ENCODE data around the gene MEGF6. TPM values are rescaled to one million over a fixed set of nuclear protein-coding genes. Genes with fewer than 3 reads are reported as not detected.
A peak's percentile ranks its signal among the peaks of the same experiment; 100 is the strongest.

The MEGF6 gene
- total RNA-seq, 2 experiments from 2014 or later = 2.0 to 2.5 TPM

DNA sequence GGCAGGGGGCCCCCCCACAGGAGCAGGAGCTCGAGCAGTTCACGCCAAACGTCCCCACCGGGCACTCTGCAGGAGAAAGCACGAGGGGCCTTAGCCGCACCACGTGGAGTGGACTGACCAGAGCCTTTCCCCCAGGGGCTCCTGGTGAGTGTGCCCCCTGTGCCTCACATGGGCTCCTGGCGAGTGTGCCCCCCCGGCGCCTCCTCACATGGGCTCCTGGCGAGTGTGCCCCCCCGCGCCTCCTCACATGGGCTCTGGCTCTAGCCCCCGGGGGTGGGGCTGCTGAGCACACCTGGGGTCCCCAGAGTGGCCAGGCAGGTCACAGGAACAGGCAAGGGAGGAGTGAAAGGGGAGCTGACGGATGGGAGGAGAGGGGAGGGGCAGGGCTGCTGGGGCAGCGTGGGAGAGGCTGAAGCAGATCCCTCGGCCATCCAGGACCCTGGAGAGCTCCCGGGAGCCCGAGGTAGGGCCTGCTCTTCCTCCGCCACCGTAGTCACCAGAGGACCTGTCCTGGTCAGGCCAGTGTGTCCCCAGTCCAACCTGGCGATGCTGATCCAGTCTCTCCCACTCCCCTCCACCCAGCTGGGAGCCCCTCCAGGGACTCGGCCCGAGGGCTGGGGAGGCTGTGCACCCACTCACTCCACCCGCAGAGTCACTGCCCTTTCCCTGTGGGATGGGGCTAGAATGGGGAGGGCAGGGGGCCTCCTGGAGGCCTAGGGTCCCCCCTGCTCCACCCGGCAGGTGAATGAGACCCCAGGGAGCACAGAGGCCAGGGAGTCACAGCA lies 109.3 kb downstream of the MEGF6 start:
- Mint-ChIP-seq H3K4me1 (ENCODE audit: low read depth) (no peaks in the 10 kb centered on the region), H3K36me3 (ENCODE audit: low read depth) (no peaks in the 10 kb centered on the region), H3K27me3 (no peaks in the 10 kb centered on the region), H3K27ac (no peak overlapping the region), H3K9me3 (no peaks in the 10 kb centered on the region), H3K4me3 (no peak overlapping the region)
- intact Hi-C loops (cut with micrococcal nuclease) = no loop called here
- POLR2A ChIA-PET = no interaction called here
- peak; percentile 49 for ATAC-seq
- CTCF ChIA-PET = interaction anchor here (2.2 kb wide), 1 partner anchor 11 kb away, joined by 6 read pairs; no protein-coding TSS in a partner anchor
- DNase-seq = peak; percentile 27
- TF ChIP-seq, protein P1, sequence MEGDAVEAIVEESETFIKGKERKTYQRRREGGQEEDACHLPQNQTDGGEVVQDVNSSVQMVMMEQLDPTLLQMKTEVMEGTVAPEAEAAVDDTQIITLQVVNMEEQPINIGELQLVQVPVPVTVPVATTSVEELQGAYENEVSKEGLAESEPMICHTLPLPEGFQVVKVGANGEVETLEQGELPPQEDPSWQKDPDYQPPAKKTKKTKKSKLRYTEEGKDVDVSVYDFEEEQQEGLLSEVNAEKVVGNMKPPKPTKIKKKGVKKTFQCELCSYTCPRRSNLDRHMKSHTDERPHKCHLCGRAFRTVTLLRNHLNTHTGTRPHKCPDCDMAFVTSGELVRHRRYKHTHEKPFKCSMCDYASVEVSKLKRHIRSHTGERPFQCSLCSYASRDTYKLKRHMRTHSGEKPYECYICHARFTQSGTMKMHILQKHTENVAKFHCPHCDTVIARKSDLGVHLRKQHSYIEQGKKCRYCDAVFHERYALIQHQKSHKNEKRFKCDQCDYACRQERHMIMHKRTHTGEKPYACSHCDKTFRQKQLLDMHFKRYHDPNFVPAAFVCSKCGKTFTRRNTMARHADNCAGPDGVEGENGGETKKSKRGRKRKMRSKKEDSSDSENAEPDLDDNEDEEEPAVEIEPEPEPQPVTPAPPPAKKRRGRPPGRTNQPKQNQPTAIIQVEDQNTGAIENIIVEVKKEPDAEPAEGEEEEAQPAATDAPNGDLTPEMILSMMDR (IDR thresholded peaks at IDR 0.05) = no peak

DNA sequence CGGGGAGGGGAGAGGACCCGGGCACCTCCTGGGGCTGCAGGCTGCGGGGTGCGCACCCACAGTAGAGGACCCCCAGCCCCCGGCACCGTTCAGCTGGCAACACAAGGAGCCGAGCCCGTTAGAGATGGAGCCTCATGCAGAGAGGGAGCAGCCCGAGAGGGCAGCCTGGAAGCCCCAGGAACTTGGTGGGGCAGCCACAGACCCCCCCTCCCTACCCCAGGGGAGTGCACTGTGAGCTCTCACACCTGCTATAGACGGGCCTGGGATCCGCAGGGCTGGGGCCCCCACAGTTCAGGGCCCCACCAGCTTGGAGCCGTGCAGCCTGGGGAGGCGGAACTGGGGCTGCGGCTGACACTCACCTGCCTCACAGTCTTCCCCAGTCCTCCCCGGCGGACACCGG lies 109.9 kb downstream of the MEGF6 start:
- CTCF ChIA-PET = interaction anchor here (2.2 kb wide), 1 partner anchor 10 kb away, joined by 6 read pairs; no protein-coding TSS in a partner anchor
- no peaks in the 10 kb centered on the region for H3K27me3 Mint-ChIP-seq
- H3K4me3 Mint-ChIP-seq = no peak overlapping the region
- ATAC-seq (no peak), DNase-seq (no peak)
- intact Hi-C loops (cut with micrococcal nuclease) = no loop called here
- no peak overlapping the region for H3K27ac Mint-ChIP-seq
- no peaks in the 10 kb centered on the region for H3K36me3 Mint-ChIP-seq (ENCODE audit: low read depth)
- POLR2A ChIA-PET = no interaction called here
- TF ChIP-seq, protein P1 (IDR thresholded peaks at IDR 0.05) = no peak
- no peaks in the 10 kb centered on the region for H3K4me1 Mint-ChIP-seq (ENCODE audit: low read depth)
- no peaks in the 10 kb centered on the region for H3K9me3 Mint-ChIP-seq

DNA sequence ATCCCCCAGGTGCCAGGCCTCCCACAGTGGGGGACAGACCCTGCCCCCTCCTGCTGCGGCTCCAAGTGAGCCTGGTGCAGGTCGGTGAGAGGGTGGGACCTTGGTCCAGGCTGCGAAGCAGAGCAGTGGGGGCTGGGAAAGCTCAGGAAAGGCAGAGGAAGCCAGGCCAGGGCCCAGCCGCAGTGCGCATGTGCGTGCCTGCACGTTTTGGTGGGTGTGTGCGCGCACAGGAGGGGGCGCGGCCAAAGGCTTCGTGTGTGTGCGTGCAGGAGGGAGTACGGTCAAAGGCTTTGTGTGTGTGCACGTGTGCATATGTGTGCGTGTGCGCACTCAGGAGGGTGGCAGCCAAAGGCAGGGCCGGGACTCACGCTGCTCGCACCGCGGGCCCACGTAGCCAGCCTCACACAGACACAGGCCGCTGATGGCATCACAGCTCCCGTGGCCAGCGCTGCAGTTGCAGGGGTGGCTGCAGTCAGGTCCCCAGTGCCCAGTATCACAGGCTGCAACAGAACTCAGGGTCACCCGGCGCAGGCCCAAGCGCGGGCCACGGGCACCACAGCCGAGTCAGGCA lies 111.0 kb downstream of the MEGF6 start:
- TF ChIP-seq, protein P1 (IDR thresholded peaks at IDR 0.05) = no peak
- Mint-ChIP-seq H3K27ac (no peak overlapping the region), H3K36me3 (ENCODE audit: low read depth) (no peaks in the 10 kb centered on the region), H3K9me3 (no peaks in the 10 kb centered on the region), H3K4me1 (ENCODE audit: low read depth) (no peaks in the 10 kb centered on the region), H3K4me3 (no peak overlapping the region), H3K27me3 (no peaks in the 10 kb centered on the region)
- POLR2A ChIA-PET = no interaction called here
- ATAC-seq (no peak), DNase-seq (no peak)
- intact Hi-C loops (cut with micrococcal nuclease) = no loop called here
- CTCF ChIA-PET = no interaction called here

DNA sequence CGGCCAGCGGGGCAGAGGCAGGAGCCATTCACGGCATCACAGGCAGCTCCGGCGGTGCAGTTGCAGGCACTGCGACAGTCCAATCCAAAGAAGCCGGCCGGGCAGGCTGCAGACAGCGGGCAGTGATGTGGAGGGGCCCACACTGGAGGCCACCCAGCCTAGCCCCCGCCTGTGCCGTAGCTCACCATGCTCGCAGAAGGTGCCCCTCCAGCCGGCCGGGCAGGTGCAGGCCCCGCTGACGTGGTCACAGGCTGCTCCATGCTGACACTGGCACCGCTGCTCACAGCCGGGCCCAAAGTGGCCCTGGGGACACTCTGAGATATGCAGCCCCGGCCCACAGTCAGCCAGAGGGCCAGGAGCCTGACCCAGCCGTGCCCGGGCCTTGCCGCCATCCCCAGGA lies 111.7 kb downstream of the MEGF6 start:
- no peak overlapping the region for H3K4me3 Mint-ChIP-seq
- intact Hi-C loops (cut with micrococcal nuclease) = no loop called here

More for the DNA sequence above, 111.7 kb downstream of the MEGF6 start:
- ChIA-PET CTCF (no interaction called here), POLR2A (interaction anchor here (0.6 kb wide), 1 partner anchor 133 kb away, joined by 4 read pairs; no protein-coding TSS in a partner anchor)
- TF ChIP-seq, protein P1 (IDR thresholded peaks at IDR 0.05) = no peak
- no peaks in the 10 kb centered on the region for H3K36me3 Mint-ChIP-seq (ENCODE audit: low read depth)
- DNase-seq (no peak), ATAC-seq (no peak)
- no peaks in the 10 kb centered on the region for H3K9me3 Mint-ChIP-seq
- no peaks in the 10 kb centered on the region for H3K4me1 Mint-ChIP-seq (ENCODE audit: low read depth)
- H3K27me3 Mint-ChIP-seq = no peaks in the 10 kb centered on the region
- H3K27ac Mint-ChIP-seq = no peak overlapping the region

Measured in activated CD8-positive, alpha-beta T cell treated with anti-CD3 and anti-CD28 coated beads for 36 hours (primary cell).